GM12874 (cell line): Measurements from ENCODE around the gene GABRB1.

Experiments used
- TF ChIP-seq, protein P1 (sequence below): IDR thresholded peaks from 2 replicates; pipeline ENCODE4 v1.5.1; 2011; ENCODE audit warnings: low read depth, mild to moderate bottlenecking, control low read depth, low read length, moderate library complexity; ENCODE audit not compliant: insufficient read depth

The GABRB1 gene

DNA sequence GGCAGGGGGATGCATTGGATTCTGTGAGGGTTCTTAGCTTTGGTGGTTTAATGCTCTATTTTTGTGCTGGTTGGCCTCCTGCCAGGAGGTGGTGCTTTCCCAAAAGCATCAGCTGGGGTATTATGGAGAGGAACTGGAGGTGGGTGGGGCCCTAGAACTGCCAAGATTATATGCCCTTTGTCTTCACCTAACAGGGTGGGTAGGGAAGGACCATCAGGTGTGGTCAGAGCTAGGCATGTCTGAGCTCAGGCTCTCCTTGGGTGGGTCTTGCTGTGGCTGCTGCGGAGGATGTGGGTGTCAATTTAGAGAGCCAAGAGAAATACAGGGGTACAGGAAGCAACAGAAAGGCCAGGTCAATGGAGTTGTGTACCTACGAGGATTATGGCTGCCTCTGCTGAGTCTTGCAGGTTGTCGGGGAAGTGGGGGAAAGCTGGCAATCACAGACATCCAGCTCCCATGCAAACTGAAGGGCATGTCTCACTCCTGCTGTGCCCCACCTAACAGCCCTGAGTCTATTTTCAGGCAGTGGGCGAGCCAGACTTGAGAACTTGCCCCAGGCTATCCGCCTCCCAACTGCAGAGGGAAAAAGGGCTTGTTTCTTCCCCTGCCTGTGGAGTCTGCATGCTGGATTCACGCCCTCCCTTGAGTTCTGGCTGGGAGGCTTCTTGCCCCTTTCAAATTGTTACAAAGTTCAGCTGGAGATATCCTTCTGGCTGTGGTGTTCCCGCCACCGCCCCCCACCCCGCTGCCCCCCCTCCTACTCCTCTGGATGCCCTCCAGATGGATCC, 220.2 kb downstream of the GABRB1 start:
- TF ChIP-seq, protein P1, sequence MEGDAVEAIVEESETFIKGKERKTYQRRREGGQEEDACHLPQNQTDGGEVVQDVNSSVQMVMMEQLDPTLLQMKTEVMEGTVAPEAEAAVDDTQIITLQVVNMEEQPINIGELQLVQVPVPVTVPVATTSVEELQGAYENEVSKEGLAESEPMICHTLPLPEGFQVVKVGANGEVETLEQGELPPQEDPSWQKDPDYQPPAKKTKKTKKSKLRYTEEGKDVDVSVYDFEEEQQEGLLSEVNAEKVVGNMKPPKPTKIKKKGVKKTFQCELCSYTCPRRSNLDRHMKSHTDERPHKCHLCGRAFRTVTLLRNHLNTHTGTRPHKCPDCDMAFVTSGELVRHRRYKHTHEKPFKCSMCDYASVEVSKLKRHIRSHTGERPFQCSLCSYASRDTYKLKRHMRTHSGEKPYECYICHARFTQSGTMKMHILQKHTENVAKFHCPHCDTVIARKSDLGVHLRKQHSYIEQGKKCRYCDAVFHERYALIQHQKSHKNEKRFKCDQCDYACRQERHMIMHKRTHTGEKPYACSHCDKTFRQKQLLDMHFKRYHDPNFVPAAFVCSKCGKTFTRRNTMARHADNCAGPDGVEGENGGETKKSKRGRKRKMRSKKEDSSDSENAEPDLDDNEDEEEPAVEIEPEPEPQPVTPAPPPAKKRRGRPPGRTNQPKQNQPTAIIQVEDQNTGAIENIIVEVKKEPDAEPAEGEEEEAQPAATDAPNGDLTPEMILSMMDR, result no peak

- TF ChIP-seq, protein P1, result no peak
Observed at GRCh38 chr4:47263721-47264120, 232.4 kb downstream of the GABRB1 start.

DNA sequence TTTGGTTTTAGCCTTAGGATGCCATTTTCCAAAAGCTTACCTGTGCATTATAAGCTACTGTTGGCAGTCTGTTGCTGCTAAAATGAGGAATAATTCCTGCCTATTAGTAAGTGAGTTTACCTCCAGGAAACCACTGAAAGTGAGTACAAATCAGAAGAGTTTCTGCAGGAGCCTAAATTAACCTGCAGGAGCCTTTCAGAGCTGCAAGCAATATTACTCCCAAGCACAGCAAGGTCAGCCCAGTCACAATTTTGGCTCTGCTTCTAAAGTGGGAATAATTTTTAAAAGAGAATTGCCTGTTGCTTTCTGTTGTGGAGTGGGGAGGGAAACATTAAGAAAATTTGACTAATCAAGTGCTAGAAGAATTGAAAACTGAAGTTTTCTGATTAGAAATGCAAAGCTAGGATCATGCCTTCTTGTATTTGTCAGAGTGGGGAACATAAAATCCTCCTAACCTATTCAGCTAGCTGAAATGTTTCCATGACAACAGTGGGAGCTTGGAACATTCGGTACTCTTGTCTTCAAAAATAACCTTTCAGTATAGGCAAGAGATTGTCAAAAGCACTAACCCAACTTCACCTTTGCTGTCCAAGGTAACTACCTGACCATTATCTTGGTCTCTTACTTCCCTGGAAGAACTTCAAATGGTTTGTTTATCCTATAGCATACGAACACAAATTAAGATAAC, 239.0 kb downstream of the GABRB1 start:
- TF ChIP-seq, protein P1, result no peak

GRCh38 chr4:47271291-47271690, 239.9 kb downstream of the GABRB1 start:
- TF ChIP-seq, protein P1, result no peak

GRCh38 chr4:47274901-47275300, 243.5 kb downstream of the GABRB1 start:
- TF ChIP-seq, protein P1, result no peak

DNA sequence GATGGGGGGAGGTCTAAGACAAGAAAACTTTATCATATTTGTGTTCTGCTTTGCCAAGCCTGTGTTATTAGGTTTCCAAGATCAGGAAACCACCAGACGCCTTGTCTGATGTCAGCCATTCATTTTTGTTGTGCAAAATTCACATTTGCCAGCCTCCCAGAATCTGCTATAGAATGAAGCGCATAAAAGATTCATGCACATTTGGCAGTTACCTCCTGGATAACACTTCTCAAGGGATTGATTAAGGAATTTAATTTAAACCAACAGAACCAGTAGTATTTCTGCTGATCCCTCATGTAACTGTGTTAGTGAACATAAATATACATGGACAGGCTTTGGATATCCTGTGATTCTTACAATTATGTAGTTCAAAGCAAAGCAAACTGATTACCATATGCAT, 244.2 kb downstream of the GABRB1 start:
- TF ChIP-seq, protein P1, result no peak

DNA sequence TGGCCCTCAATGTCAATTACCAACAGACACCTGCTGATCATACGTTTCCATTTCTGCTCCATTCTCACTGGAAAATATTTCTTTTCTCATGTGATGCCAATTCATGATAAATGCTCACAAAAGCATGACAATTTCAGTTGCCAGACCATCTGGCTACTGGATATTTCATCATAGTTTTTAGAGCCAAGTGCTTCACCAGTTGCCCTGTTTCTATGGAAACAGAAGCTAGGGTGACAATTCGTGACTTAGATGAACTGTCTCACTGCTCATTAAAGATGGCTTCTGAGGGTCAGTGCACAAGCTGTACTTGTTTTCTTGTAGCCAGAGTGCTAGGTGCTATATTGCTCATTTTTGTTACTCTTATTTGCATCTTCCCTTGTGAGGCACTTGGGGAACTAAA, 247.3 kb downstream of the GABRB1 start:
- TF ChIP-seq, protein P1, result no peak
